ENCODE measurements around the gene AP5S1.
"Not testable (repeated sequence)": the region's sequence is repeated elsewhere in the genome, so short reads cannot be mapped to it uniquely, and the experiment has no call there.

AP5S1 gene

GRCh38 chr20:3794168-3794567 is 26.2 kb upstream of the AP5S1 start:
- not testable (repeated sequence) for DNase-seq (ENCODE audit: low read depth)

DNA sequence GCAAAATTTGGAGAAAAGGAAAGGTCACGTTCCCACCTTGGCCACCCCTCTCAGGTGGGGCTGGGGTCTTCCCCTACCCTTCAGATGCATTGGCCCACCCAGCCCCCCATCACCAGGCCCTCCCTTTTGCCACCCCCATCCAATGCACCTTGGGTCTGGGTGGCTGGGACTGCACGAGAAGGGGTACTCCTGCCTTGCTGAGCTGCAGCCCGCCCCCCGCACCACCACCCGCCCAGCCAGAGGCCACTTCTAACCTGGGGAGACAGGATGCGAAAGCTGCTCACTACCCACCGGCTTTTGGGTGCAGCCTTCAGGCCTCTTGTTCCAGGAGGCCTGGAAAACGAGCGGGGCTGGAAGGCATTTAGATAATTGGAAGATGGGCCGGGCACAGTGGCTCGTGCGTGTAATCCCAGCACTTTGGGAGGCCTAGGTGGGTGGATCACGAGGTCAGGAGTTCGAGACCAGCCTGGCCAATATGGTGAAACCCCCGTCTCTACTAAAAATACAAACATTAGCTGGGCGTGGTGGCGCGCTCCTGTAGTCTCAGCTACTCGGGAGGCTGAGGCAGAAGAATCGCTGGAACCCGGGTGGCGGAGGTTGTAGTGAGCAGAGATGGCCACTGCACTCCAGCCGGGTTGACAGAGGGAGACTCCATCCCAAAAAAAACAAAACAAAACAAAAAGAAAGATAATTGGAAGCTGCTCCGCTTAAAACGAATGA is 25.5 kb upstream of the AP5S1 start:
- no peak for DNase-seq (ENCODE audit: low read depth)

GRCh38 chr20:3795511-3796468 is 24.6 kb upstream of the AP5S1 start, which contains the start of gene CDC25B:
Gene CDC25B, plus strand, starts transcription at chr20:3796310. Its CDS starts 222 bp downstream, at chr20:3796532.
- DNase-seq (ENCODE audit: low read depth): peak; percentile 86

GRCh38 chr20:3796477-3797225 is 23.7 kb upstream of the AP5S1 start:
- no peak for DNase-seq (ENCODE audit: low read depth)

DNA sequence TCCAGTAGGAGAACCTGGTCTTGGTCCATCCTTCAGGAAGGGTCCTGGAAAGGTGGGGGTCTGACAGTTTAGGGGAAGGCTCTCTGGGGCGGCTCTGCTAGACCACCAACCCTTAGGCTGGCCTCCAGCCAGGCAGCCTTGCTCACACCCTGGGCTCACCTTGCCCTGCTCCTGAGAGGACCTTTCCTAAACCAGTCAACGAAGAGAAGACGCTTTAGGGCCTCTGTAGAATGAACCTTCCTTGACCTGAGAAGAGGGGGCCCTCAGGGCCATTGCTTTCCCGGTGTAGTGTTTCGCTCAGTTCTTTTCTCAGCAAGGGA is 23.2 kb upstream of the AP5S1 start:
- no peak for DNase-seq (ENCODE audit: low read depth)

DNA sequence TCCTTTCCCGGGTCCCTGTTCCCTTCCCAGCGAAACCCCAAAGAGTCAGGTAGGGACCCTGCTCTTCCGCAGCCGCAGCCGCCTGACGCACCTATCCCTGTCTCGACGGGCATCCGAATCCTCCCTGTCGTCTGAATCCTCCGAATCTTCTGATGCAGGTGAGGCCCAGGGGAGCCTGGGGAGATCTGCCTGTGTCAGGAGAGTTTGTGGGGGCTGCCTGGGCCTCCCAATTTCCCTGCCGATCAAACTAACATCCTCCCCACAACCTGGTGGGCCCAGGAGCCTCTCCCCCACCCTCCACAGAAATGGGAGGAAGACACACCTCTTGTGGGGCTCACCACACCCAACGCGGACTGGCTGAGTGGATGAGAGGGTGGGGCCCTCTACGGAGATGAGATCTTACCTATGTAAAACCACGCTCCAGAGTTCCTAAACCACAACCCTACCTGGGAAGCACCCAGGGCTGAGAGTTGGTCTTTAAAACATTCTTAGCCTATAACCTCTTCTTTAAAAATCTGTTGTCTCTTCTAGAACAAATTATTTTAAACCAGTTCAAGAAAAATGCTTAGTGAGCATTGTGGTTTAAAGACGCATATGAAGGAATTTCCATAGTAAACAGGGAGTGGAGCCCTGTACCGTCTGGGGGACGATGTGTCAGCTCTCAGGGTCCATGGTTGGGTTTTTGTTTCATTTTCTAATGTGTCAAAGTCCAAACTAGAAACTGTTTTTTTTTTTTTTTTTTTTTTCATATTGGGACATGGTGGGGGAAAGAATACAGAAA is 22.6 kb upstream of the AP5S1 start:
- no peak for DNase-seq (ENCODE audit: low read depth)

- no peak for DNase-seq (ENCODE audit: low read depth)
Observed at GRCh38 chr20:3798373-3798768, 22.0 kb upstream of the AP5S1 start.

GRCh38 chr20:3798908-3799248 is 21.5 kb upstream of the AP5S1 start:
- no peak for DNase-seq (ENCODE audit: low read depth)

- no peak for DNase-seq (ENCODE audit: low read depth)
Observed at GRCh38 chr20:3800256-3800877, 20.0 kb upstream of the AP5S1 start.

- no peak for DNase-seq (ENCODE audit: low read depth)
Observed at GRCh38 chr20:3800878-3801260, 19.5 kb upstream of the AP5S1 start.

- DNase-seq (ENCODE audit: low read depth): no peak
Observed at GRCh38 chr20:3801299-3801698, 19.0 kb upstream of the AP5S1 start.

DNA sequence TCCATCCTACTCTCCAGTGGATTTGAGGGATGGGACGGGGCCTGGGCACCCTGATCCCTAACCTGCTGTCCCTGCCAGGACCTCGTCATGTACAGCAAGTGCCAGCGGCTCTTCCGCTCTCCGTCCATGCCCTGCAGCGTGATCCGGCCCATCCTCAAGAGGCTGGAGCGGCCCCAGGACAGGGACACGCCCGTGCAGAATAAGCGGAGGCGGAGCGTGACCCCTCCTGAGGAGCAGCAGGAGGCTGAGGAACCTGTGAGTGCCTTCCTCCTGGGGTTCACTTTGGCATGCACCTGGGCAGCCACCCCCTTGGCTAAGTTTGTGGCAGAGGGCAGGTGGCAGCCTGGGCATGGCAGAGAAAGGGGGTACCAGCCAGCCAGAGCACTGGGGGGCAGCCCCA is 18.5 kb upstream of the AP5S1 start:
- no peak for DNase-seq (ENCODE audit: low read depth)

- no peak for DNase-seq (ENCODE audit: low read depth)
Observed at GRCh38 chr20:3802524-3803239, 17.7 kb upstream of the AP5S1 start.

DNA sequence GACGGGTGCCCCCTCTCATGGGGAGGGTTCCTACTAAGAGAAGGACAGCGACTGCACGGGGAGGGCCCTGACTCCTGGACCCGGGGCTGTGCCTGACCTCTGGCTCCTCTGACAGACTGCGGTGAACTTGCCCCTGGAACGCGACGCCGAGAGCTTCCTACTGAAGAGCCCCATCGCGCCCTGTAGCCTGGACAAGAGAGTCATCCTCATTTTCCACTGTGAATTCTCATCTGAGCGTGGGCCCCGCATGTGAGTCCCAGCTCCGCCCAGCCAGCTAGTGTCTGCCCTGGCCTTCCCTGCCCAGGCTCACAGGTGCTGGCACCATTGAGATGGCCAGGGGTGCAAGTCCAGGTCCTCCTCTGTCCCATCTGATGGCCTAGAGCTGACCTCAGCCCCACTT is 17.1 kb upstream of the AP5S1 start:
- DNase-seq (ENCODE audit: low read depth): no peak

DNA sequence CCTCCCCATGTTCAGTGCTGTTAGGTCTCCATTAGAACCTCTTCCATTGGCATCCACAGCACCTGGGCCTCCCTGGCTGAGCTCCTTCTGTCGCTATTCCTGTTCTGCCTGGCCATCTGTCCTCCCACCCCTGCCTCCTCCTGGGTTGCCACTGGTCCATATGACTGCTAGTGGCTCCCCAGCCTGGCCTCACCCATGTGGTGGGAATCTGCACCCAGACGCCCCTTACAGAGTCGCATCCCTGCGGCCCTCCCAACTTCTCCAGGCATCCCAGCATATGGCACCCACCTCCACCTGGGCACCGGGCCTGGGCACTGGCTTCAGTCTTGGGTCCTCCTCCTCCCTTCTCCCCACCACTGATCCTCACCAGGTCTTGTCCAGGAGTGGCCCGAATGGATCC is 16.5 kb upstream of the AP5S1 start:
- DNase-seq (ENCODE audit: low read depth): no peak

GRCh38 chr20:3804254-3804751 is 16.0 kb upstream of the AP5S1 start:
- no peak for DNase-seq (ENCODE audit: low read depth)

DNA sequence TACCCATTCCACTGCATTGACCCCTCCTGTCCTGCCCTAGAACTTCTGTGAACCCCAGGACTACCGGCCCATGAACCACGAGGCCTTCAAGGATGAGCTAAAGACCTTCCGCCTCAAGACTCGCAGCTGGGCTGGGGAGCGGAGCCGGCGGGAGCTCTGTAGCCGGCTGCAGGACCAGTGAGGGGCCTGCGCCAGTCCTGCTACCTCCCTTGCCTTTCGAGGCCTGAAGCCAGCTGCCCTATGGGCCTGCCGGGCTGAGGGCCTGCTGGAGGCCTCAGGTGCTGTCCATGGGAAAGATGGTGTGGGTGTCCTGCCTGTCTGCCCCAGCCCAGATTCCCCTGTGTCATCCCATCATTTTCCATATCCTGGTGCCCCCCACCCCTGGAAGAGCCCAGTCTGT is 15.6 kb upstream of the AP5S1 start:
- no peak for DNase-seq (ENCODE audit: low read depth)

GRCh38 chr20:3808544-3808943 is 11.8 kb upstream of the AP5S1 start:
- DNase-seq (ENCODE audit: low read depth): no peak

DNA sequence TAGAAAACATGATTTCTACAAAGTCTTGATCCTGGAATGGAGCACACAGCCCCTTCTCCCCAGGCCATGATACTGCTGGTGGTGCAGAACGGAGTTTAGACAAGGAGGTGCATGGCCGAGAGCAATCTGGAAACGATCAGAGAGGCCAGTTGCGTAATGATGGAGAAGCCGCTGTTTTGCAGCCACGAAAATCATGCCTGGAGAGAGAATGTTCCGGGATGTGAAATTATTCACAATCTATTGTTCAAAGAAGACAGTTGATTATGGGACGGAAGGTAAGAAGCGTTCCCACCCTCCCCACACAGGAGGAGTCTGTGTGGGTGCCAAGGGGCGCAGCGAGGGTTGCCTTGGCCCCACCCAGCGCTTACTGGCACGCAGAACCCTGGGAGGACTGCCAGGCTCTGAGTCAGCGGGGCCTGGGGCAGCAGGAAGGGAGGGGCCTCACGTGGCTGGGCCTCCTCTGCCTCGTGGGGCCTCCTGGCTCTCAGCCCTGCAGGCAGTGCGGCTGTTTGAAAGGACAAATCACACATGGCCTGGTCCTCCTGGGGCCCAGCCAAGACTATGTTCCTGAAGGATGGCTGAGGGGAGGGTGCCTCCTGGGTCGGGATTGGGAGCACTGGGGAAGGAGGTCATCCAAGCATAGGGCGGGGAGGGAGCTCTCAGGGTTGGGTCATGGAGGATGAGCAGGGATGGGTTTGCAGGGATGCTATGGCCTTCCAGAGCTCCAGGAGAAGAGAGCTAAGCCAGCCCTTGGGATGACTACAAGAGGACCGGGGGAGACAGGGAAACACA is 8.7 kb upstream of the AP5S1 start:
- peak; percentile 89 for DNase-seq (ENCODE audit: low read depth)

GRCh38 chr20:3812259-3812681 is 8.1 kb upstream of the AP5S1 start:
- DNase-seq (ENCODE audit: low read depth): no peak

All from activated T-cell treated with anti-CD3 and anti-CD28 coated beads for 48 hours (primary cell).